ENCODE measurements around the gene GABRG3. TPM values are rescaled to one million over a fixed set of nuclear protein-coding genes. Genes with fewer than 3 reads are reported as not detected.

Gene GABRG3
- total and polyA plus RNA-seq, 9 of the 15 experiments (the other 6 are each of a cell fraction or from before 2014, with no cell fraction given), result 4.0 to 15.1 (median 11.2) TPM

GRCh38 chr15:27365456-27365855 lies 394.5 kb downstream of the GABRG3 start:
- no peaks in the 10 kb centered on the region for H3K9me3 ChIP-seq (replicated peaks; ENCODE audit: control insufficient read depth, insufficient read depth, low read depth, low read length)
- H3K9ac ChIP-seq (ENCODE audit: insufficient read depth in 1 of 2, low read depth in 2 of 2, low read length in 2 of 2), result no peak overlapping the region
- ChIA-PET CTCF (ENCODE audit: low intra/inter-chr PET ratio) (no interaction called here), POLR2A (no interaction called here)
- FAIRE-seq (no peak), ATAC-seq (no peak), DNase-seq (ENCODE audit: extremely low read depth in 1 of 4, low spot score in 3 of 4) (no peak)
- no TSS peak for BruUV-seq (replicated peaks)
- no peaks in the 10 kb centered on the region for H3K36me3 ChIP-seq (ENCODE audit: control insufficient read depth, insufficient read depth, low read length)
- no peaks in the 10 kb centered on the region for H3K27me3 ChIP-seq (ENCODE audit: control insufficient read depth in 2 of 2, insufficient read depth in 2 of 2, low read length in 2 of 2)
- H4K20me1 ChIP-seq (replicated peaks; ENCODE audit: control insufficient read depth, insufficient read depth, low read length), result no peaks in the 10 kb centered on the region
- H3K9me1 ChIP-seq (ENCODE audit: control insufficient read depth, insufficient read depth, low read length), result no peaks in the 10 kb centered on the region
- H3K27ac ChIP-seq (ENCODE audit: extremely low read depth, low read depth, low read length), result no peak overlapping the region
- TF ChIP-seq ZNF507 (tag; conservative IDR thresholded peaks at IDR 0.05) (no peak), FOXK1 (CRISPR knock-in tag; IDR thresholded peaks at IDR 0.05; ENCODE audit: borderline replicate concordance) (no peak), NKRF (IDR thresholded peaks at IDR 0.05; ENCODE audit: borderline replicate concordance) (no peak), ARID1B (IDR thresholded peaks at IDR 0.05) (no peak), CBX8 (IDR thresholded peaks at IDR 0.05; ENCODE audit: borderline replicate concordance, extremely low read depth, low read depth, low read length, poor library complexity, severe bottlenecking) (no peak), ZNF583 (CRISPR knock-in tag; IDR thresholded peaks at IDR 0.05) (no peak), ZNF174 (CRISPR knock-in tag; IDR thresholded peaks at IDR 0.05) (no peak), CCAR2 (IDR thresholded peaks at IDR 0.05; ENCODE audit: low read depth, low read length) (no peak), YY1 (IDR thresholded peaks at IDR 0.05; ENCODE audit: borderline replicate concordance in 1 of 3, control insufficient read depth in 1 of 3, extremely low read depth in 1 of 3, insufficient read depth in 3 of 3, insufficient read length in 1 of 3, insufficient replicate concordance in 2 of 3, low read depth in 1 of 3, low read length in 2 of 3) (no peak), COPS2 (conservative IDR thresholded peaks at IDR 0.05) (no peak), SFPQ (IDR thresholded peaks at IDR 0.05; ENCODE audit: low read depth, low read length) (no peak), GMEB1 (CRISPR knock-in tag; IDR thresholded peaks at IDR 0.05) (no peak), ZNF77 (CRISPR knock-in tag; IDR thresholded peaks at IDR 0.05) (no peak)
- TF ChIP-seq, protein P1, sequence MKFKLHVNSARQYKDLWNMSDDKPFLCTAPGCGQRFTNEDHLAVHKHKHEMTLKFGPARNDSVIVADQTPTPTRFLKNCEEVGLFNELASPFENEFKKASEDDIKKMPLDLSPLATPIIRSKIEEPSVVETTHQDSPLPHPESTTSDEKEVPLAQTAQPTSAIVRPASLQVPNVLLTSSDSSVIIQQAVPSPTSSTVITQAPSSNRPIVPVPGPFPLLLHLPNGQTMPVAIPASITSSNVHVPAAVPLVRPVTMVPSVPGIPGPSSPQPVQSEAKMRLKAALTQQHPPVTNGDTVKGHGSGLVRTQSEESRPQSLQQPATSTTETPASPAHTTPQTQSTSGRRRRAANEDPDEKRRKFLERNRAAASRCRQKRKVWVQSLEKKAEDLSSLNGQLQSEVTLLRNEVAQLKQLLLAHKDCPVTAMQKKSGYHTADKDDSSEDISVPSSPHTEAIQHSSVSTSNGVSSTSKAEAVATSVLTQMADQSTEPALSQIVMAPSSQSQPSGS (CRISPR knock-in tag; IDR thresholded peaks at IDR 0.05), result no peak
- H3K4me1 ChIP-seq (replicated peaks in 1 of 2; ENCODE audit: control insufficient read depth in 2 of 2, insufficient read depth in 2 of 2, low read length in 2 of 2), result no peaks in the 10 kb centered on the region
- no peak overlapping the region for H3K4me2 ChIP-seq (ENCODE audit: insufficient read depth, low read length)
- H3K4me3 ChIP-seq, result no peak overlapping the region
- H3K79me2 ChIP-seq (ENCODE audit: control insufficient read depth, insufficient read depth, low read length), result no peaks in the 10 kb centered on the region
- WGBS (ENCODE audit: insufficient coverage, low coverage, missing lambda C conversion rate), result 41% methylated on average over 2 of the region's 2 CpGs
- intact Hi-C loops (cut with micrococcal nuclease) (no loop called here), in situ Hi-C loops (cut with MboI) (no loop called here)
- no peak overlapping the region for H2AFZ ChIP-seq (ENCODE audit: low read depth, low read length)

Data from K562 (cell line).